GM21390 (cell line): ENCODE results near the gene ALKBH6.
"Not testable (repeated sequence)": the region's sequence is repeated elsewhere in the genome, so short reads cannot be mapped to it uniquely, and the experiment has no call there.

Experiments
- ATAC-seq: cut with Tn5 transposase; IDR thresholded peaks from one replicate; pipeline ENCODE4 v1.9.1; 2021; ENCODE audit not compliant: unreplicated experiment

Gene ALKBH6

DNA sequence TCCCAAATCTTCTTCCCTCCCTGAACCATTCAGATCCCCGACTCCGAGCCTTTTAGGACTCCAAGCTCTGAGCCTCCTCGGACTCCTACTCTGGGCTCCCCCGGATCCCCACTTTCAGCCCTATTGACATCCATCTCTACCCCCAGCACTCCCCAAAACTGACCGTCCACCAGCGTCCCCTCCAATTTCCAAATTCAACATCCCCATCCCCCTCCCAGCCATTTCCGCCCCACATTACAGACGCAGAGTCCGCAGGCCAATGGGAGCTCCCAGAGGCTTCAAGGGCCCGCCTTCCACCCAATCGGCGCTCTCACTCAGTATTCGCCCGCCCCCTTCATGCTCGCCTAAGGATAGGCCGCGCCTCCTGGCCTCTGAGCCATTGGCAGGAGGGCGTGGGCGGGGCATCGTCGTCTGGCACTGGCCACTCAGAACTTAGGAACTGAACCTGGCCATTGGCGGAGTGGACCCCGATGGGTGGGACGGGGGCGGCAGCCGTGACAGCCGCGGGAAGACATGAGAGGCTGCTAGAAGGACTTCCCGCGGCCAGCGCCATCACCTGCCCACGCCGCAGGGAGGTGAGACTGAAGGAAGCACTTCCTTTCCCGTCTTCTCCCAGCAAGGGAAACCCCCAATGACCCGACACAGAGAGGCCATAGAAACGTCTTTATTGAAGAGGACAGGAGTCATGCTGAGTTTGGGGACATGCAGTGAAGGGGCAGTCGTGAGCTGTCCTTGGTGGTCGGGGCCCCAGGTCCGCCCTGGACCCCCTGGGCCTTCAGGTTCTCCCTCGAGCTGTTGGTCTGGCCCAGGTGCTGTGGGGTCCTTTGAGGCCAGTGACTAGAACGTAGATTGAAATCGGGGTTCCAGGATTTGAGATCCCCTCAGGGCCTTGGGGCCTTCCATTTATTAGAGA, at the start of gene ALKBH6:
TSS of gene ALKBH6 (minus strand) at position 202 of the 913 bp plus-strand sequence. CDS start 816 bp downstream, outside the sequence.
- ATAC-seq: peak; percentile 97

DNA sequence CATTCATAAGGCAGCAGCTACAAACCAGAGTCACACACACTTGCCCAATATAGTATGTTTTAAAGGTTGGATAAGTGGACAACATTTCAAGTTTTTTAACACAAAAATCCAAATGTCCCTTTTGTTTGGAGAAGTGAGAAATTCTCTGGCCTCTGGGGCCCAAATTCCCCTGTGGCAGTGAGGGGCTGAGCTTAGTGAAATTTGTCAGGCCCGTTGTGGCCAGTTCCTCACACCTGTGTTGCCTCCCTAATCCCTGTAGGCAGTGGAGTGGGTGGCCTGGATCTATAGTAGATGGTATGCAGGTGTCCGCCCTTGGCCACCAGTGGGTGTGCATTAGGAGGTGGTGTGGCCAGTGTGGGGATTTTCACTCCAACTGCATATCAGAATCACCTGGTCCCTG, 47.4 kb upstream of the ALKBH6 start:
- no peak for ATAC-seq

DNA sequence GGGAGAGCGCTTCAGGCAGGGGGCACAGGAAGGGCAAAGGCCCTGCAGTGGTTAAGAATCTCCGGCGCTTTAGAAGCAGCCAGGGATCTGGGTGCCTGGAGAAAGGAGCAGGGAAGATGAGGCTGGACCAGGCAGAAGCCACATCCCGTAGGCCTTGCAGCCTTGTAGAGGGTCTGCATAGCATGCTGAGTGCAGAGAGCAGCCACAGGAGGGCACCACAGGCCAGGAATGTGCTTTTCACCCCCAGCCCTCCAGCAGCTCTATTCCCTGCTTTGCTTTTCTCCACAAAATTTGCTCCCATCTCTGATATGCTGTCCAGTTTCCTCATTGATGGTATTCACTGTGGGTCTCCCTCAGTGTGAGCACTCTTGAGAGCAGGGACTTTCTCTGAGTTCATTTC, 46.4 kb upstream of the ALKBH6 start:
- no peak for ATAC-seq

DNA sequence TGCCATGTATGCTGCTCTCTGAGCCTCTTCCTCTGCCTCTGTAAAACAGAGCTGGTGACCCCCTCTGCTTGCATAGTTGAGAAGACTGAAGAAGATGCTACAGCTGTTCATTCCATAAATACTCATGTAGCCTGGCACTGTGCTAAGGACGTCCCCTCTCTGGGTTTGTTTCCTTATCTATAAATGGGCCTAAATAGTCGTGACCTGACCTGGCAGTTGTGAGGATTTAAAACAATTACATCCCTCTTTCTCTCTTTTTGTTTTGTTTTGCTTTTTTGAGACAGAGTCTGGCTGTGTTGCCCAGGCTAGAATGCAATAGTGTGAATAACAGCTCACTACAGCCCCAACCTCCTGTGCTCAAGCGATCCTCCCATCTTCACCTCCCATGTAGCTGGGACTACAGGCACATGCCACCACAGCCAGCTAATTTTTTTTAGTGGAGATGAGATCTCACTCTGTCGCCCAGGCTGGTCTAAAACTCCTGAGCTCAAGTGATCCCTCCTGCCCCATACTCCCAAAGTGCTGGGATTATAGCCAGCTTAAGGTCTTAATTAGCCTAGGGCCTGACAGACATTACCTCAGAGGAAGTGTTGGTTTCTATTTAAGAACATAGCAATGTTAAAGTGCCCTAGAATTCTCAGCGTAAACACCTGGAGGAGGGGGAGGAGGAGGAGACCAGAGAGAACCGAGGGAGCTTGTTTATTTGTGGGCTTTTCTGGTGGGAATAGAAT, 45.3 kb upstream of the ALKBH6 start:
- no peak for ATAC-seq

DNA sequence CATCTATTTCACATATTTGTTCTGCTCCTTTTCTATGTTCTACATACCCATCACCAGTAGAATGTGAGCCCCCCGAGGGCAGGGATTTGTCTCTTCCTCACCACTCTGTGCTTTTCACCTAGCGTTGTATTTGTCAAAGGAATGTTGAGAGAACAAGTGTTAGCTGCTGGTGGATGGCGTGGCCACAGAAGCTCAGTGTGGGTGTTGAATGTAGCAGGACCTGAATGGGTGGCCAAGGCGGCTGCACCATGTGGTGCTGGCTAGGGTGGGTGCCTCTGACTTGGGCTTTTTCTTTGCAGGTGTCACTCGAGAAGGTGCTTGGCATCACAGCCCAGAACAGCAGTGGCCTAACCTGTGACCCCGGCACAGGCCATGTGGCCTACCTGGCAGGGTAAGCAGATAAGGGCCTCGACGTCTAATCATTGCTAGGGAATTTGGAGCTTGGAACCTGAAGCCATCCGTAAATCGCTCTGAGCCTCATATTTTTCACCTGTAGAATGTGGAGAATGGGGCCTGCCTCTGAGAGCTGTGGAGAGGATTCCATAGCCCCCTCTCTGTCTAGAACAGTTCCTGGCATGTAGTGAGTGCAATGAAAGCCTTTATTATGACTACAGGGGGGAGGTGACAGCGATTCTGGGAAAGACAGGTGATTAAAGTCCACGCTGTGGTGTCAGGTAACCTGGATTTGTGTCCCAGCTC, 44.6 kb upstream of the ALKBH6 start:
- no peak for ATAC-seq

DNA sequence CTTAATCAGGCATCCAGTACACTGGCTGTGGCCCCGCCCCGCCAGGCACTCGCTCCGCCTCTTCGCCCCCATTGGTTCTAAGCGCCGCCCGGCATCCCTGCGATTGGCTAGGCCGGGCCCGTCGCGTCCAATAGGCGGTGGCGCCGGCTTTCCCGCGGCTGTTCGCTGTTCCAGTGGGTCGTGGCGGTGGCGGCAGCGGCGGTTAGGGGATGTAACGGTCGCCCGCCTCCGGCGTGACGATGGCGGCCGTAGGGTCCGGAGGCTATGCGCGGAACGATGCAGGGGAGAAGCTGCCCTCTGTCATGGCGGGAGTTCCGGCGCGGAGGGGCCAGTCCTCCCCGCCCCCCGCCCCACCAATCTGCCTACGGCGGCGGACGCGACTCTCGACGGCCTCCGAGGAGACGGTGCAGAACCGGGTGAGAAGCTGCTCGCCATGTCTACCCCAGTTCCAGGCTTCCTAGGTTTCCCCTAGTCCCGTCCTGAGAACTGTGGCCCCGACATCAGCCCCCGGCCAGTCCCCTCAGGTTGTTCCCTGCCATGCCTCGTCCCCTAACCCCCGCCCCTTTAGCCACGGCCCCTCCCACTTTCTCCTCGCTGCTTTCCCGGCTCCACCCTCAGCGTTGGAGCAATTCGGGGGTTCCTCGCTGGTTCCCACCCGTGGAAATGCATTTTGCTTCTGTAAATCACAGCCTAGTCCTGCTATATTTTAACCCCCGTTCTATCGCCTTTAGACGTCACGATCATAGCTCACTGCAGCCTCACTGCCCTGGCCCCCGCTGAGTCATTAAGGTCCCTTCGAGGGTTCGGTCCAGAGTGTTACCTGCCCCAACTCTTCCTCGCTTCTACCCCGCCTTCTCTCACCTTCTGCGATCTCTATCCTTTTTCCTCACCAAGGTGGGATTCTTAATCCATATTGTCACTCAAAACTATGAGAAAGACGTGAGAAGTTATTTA, 41.0 kb upstream of the ALKBH6 start, which contains the start of gene WDR62:
TSS of gene WDR62 (plus strand) at position 165 of the 954 bp plus-strand sequence. CDS start at position 240, 75 bp downstream.
- ATAC-seq: peak; percentile 62

DNA sequence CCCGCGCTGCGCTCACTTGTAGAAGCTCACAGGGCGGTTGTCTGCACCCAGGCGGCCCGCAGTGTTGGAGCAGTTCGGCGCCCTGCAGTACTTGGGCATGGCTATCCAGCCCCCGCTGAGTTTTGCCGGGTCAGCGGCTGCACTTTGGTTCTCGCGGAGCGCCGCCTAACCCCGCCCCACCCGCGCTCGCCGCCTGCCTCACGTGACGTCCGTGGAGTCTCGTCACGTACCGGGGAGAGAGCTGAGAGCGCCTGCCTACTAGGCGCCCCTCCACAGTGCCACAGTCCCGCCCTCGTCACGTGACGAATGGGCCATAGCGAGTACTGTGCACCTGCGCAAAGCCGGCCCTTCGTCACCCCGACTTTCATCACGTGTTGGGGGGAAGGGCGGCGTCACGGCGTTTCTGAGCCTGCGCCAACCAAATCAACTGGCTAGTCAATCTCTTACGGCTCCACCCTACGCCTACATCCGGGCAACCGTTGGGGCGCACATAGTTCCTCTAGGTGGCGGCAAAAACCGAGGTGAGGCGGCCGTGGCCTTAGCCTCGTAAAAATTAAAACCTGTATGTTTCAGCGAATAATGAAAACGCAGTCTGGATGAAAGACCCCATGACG, 40.2 kb upstream of the ALKBH6 start, which contains the start of gene THAP8:
TSS of gene THAP8 (minus strand) at position 167 of the 614 bp plus-strand sequence. CDS start at position 99, 68 bp downstream.
- peak; percentile 78 for ATAC-seq

DNA sequence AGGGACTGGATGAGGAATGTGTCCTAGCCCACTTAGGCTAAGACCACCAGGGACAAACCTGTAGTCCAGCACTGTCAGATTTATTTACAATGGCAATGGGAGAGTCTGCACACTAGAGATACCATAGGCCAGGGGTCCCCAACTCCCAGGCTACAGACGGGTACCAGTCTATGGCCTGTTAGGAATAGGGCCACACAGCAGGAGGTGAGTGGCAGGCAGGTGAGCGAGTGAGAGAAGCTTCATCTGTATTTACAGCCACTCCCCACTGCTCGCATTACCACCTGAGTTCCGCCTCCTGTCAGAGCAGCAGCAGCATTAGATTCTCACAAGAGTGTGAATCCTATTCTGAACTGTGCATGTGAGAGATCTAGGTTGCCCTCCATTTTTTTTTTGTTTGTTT, 37.6 kb upstream of the ALKBH6 start:
- no peak for ATAC-seq

DNA sequence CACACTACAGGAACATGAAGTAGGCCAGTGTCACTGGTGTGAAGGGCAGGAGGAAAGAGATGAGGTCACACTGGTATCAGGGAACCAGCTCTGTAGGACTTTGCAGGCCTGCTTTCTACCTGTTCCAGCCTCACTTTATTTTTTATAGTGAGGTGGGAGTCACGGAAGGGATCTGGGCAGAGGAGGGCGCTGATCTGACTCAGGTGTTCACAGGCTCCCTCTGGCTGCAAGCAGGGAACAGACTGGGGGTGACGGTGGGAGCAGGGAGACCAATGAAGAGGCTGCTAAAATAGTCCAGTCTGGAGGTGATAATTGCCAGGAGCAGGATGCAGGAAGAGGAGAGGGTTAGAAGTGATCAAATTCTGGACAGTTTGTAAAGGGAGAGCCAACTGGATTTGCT, 37.2 kb upstream of the ALKBH6 start:
- ATAC-seq: no peak

DNA sequence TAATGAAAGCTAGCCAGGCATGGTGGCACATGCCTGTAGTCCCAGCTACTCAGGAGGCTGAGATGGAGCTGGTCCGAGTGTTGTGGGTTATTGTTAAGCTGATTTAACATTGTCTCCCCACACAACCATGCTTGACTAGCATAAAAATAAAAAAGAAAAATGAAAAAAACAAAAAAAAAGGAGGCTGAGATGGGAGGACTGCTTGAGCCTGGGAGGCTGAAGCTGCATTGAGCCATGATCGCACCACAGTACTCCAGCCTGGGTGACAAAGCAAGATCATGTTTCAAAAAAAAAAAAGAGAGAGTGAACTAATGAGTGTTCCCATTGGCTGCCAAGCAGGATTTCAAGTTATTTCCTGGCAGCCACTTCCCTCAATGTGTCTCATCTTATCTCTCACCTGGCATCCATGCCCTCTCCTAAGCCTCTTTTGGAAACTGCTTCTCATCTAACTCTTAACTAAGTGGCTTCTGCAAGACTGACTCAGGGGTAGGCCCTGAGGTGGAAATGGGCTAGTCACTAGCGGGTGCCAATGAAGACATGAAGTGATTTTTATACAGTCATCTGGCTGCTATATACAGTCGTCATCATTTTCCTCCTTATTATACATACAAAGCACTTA, 35.2 kb upstream of the ALKBH6 start:
- ATAC-seq: no peak

DNA sequence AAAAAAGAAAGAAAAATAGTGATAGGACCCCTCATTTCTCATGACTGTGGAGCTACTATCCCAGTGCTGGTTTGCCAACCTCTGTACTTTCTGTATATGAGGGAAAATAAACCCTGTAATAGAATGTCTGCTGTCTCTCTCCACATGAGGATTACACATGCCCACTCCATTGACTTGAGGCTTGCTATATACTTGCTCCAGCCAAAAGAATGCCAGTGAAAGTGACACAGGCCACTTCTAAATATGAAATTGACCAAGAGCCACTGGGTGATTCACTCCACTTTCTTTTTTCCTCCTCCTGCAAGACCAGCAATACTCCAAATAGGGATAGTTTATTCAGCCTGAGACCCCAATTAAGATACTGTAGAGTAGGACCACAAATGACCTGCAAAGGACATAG, 33.8 kb upstream of the ALKBH6 start:
- ATAC-seq: no peak

DNA sequence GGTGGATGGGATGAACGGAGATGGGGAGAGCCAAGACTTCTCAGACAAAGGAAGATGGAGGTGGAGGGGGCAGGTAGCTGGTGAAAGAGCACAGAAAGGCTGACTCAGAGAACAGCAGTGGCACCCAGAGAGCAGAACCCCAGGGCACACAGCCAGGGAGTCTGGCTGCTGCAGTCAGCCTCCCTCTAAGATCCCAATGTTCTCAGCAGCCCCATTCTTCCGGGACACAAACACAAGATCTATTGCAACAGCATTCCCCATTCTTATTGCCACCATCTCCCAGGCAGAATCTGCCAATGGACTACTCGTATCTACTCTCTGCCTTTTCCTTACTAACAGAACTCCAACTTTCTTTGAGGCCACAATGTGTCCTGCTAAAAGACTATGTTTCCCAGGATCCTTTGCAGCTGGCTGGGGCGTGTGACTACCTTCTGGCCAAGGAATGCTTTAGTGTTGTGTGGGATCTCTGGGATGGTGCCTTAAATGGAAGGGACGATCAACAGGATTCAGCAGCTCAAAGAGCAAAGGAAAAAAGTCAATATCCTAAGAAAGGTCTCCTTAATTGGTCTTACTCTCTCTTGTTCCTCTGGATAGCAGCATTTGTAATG, 32.5 kb upstream of the ALKBH6 start:
- ATAC-seq: no peak

DNA sequence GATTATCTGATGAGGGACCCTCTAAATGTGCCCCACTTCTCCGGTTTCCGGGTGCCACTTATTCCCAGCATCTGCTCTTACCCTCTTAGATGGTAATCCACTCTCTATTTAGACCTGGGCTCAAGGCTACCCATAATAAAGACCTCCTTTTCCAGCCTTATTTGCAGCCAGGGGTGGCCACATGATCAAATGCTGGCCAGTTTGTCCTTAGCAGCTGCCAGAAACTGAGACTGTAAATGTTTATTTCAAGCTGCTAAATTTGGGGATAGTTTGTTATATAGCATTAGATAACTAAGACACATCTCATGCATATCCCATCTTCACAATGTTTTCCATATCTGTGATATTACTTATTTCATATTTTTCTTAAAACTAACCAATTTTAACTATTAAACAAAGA, 29.9 kb upstream of the ALKBH6 start:
- no peak for ATAC-seq

DNA sequence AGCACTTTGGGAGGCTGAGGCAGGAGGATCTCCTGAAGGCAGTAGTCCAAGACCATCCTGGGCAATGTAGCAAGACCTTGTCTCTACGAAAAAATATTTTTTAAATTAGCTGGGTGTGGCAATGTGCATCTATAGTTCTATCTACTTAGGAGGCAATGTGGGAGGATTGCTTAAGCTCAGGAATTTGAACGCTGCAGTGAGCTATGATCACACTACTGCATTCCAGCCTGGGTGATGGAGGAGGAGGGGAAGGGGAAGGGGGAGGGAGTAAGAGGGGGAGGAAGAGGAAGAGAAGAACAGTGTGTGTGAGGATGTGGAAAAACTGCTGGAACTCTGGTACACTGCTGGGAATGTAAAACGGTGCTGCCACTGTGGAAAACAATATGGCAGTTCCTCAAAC, 27.8 kb upstream of the ALKBH6 start:
- no peak for ATAC-seq

DNA sequence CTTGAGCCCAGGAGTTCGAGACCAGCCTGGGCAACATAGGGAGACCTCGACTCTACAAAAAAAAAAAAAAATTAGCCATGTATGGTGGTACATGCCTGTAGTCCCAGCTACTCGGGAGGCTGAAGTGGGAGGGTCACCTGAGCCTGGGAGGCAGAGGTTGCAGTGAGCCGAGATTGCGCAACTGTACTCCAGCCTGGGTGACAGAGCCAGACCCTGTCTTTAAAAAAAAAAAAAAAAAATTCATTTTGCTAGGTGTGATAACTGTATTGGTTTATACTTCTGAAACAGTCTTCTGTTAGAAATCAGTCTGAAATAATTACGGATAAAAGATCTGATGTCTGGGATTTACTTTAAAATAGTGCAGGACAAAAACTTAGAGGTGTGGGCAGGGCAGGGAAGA, 27.1 kb upstream of the ALKBH6 start:
- not testable (repeated sequence) for ATAC-seq

DNA sequence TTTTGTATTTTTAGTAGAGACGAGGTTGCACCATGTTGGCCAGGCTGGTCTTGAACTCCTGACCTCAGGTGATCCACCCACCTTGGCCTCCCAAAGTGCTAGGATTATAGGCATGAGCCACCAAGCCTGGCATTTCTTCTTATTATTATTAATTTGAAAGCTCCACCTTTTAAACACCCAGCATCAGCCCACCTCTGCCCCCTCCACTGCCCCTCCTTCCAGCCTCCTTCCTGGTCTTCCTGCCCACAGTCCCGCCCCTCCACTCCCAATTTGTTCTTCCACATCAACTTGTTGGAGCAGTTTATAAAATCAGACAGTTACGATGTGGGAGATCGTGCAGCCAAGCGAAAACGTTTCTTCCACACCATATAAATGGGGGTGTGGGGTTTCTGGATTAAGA, 26.5 kb upstream of the ALKBH6 start:
- ATAC-seq: no peak

DNA sequence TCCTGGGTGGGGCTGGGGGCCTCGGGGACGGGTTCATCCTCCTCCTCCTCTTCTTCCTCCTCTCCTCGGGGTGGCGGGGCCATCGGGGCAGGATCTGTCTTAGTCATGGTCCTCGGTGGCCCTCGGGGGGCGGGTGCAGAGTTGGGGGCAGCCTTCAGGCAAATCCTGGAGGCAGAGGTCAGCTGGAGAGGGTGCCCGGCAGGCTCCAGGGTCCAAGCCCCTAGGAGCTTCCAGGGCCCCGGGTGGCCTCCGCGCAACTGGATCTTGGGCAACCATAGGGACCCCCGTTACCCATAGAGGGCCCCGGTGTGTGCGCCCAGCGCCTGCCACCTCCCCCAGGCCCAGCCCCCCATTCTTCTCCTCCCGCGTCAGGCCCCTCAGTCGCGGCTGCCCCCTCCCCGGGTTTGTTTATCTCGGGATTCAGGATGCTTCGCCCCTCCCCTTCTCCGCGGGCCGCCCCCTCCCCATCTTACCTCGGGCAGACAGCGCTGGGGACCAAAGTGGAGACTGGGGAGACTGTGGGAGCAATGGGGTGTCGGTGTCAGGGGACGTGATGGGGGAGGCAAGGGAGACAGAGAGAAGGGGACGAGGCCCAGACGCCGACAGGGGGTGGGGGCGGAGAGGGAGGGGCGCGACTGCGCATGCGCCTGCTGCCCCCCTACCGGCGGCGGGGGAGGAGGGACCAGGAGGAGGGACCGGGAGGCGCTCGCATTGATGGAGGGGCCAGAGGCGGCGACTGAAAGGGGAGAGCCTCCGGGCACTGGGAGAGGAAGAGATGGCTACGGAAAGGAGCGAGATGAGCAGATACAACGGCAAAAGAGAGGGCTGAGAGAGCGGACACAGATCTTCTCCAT, 18.5 kb upstream of the ALKBH6 start, which contains the start of gene CLIP3:
TSS of gene CLIP3 (minus strand) at position 623 of the 854 bp plus-strand sequence. CDS start at position 107, 516 bp downstream.
- no peak for ATAC-seq

DNA sequence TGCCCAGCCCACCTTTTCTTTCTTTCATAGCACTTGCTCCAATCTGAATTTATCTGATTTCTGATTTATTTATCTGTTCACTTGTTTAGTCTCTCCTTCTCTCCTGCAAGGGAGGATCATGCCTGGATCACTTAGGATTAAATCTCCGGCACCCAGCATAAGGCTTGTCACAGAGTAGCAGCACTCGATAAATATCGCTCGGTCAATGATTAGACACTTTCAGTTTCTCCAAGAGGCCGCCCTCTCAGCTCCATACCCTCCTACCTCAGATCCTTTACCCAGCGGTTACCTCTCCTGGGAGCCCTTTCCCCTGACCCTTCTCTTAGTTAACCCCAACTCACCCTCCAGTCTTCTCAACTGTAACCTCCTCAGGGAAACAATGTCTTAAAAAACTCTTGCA, 17.3 kb upstream of the ALKBH6 start:
- no peak for ATAC-seq
